Measurements from ENCODE around the gene NUB1. TPM values are rescaled to one million over a fixed set of nuclear protein-coding genes. Genes with fewer than 3 reads are reported as not detected.

Gene NUB1
- total RNA-seq, 2 donors from 2014 or later, result 30.6 to 37.3 TPM

GRCh38 chr7:151382079-151382885 lies 40.7 kb downstream of the NUB1 start:
- peak in 1 of 2 donors; percentile 10 for ATAC-seq
- no peak for DNase-seq
- intact Hi-C loops (cut with DNase I), result no loop called here

GRCh38 chr7:151383638-151384351 lies 42.2 kb downstream of the NUB1 start:
- DNase-seq, result no peak
- no peak for ATAC-seq
- intact Hi-C loops (cut with DNase I), result no loop called here

- DNase-seq (no peak), ATAC-seq (no peak)
- intact Hi-C loops (cut with DNase I), result no loop called here
These were observed 42.7 kb downstream of the NUB1 start for GRCh38 chr7:151384352-151384697.

DNA sequence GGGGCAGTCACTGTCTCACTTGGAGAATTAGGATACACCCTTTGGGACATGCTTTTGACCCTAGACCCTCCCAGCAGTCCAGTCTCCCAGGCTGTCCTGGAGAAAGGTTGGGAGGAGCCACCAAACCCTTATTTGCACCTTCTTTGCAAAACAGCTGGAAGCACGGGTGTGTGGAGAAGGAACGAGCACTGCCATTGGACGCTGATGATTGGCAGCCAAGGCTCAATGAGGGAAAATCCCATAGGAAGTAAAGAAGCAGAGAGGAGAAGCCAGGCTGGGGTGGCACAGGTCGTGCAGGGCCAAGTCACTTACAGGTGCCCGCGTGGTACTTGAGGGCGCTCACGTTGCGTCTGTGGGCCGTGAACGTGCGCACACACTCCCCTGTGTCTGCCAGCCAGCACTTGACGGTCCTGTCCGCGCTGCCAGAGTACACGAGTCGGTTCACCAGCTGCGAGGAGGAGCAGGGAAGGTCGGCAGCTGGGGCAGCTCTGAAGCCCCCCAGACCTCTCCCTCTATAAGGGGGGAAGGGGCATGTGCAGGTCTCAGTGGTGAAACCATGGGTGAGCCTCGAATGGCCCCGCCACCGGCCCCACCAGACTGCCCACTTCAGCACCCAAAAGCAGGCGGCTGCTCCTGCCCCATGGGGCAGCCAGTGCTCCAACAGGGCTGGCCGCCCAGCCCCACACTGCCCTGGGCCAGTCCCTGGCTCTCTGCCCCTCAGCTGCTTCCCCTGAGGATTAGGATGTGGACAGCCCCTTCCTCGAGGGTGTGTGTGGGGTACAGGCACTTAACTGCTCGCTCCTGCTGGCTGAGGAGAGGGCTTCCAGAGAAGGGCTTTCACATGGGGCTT lies 43.4 kb downstream of the NUB1 start:
- DNase-seq, result no peak
- peak in 1 of 2 donors; percentile 16 for ATAC-seq
- intact Hi-C loops (cut with DNase I), result no loop called here

GRCh38 chr7:151385626-151386300 lies 44.2 kb downstream of the NUB1 start:
- intact Hi-C loops (cut with DNase I), result no loop called here
- ATAC-seq (no peak), DNase-seq (no peak)

DNA sequence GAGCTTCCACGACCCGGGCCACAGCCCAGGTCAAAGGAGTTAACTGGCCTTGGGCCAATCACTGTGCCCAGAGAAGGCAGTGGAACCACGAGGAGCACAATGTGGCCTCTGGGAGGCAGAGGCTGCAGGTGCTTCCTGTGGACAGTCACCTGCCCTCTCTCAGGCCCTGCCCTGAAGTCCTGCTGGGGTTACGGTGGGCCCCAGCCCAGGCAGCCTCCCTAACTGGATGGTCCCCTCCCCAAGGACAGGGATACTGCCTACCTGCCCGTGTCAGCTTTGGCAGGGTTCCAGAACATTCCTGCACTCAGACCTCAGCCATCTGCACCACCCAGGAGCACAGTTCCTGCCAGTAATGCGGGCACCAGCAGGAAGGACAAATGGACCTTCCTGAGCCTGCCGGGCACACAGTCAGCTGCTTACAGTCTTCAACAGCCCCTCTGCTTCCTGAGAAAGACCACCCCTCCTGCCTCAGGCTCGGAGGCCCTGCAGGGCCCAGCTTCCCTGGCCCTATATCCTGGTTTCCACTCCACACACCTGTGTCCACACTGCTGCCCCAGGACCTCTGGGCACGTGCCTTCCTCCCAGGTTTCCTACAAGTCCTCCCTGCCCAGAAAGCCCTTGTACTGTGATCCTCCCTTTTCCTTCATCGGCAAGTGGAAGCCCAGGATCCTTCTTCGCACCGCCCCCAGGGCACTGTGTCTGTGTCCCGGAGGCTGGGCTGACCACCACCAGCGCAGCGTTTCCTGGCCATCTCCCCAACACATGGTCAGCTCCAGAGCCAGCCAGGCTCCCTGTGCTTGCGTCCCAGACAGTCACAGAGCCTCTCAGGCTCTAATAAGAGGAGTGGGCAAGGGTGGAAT lies 44.9 kb downstream of the NUB1 start:
- intact Hi-C loops (cut with DNase I), result no loop called here
- DNase-seq (no peak), ATAC-seq (no peak)

GRCh38 chr7:151387161-151388006 lies 45.8 kb downstream of the NUB1 start:
- DNase-seq (no peak), ATAC-seq (no peak)
- intact Hi-C loops (cut with DNase I), result no loop called here

DNA sequence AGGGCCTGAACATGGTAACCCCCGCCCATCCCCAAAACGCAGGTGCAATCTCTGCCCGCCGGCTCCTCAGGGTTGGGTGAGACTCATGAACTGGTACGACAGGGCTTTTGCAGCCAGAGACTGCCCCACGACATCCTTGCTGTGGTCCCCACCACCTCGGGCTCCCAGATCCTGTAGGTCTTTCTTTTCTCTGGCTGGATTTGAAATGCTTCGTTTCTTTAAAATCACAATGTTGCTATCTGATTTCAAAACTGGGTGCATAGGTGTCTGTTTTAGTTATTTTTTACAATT lies 46.3 kb downstream of the NUB1 start:
- intact Hi-C loops (cut with DNase I), result no loop called here
- ATAC-seq, result no peak
- DNase-seq, result no peak

GRCh38 chr7:151388430-151388829 lies 46.8 kb downstream of the NUB1 start:
- ATAC-seq, result no peak
- DNase-seq, result no peak
- intact Hi-C loops (cut with DNase I), result no loop called here

GRCh38 chr7:151389096-151389767 lies 47.6 kb downstream of the NUB1 start:
- intact Hi-C loops (cut with DNase I), result no loop called here
- DNase-seq, result no peak
- no peak for ATAC-seq

DNA sequence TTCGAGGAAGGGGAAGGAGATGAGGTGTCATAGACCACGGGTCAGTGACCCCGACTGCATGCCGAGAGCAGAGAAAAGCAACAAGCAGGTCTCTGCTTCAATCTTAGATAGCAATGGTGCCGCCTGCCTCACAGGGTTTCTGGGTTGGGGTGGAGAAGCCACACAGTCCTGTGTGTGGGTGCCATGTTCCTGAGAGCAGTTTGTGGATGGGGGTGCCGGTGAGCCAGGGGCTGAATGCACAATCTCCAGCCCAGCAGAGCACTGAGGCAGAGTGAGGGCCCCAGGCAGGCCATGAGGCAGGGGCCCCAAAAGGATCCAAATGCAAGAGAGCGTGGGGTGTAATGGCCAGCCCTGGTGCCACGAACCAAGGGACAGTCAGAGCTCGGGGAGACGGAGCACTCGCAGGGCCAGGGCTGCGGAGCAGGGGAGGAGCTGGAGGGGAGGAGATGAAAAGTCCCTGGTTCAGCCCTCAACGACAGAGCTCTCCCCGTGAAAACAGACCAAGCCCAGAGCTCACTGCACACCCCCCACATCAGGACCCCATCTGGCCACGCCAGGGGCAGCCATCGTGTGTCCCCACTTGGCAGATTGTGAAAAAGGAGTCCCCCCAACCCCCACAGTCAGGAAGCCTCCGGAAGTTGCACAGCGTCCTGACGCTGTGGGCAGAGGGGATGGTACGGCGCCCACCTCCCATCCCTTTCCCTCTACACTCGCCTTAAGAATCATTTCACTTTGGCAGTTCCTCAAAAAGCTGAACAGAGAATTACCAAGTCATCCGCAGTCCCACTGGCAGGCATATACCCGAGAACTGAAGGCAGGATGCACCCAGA lies 48.4 kb downstream of the NUB1 start:
- ATAC-seq (no peak), DNase-seq (no peak)
- intact Hi-C loops (cut with DNase I), result no loop called here

GRCh38 chr7:151390598-151391357 lies 49.2 kb downstream of the NUB1 start:
- intact Hi-C loops (cut with DNase I), result no loop called here
- no peak for ATAC-seq
- no peak for DNase-seq

- DNase-seq (no peak), ATAC-seq (no peak)
- intact Hi-C loops (cut with DNase I), result no loop called here
These were observed 49.7 kb downstream of the NUB1 start for GRCh38 chr7:151391358-151391730.

DNA sequence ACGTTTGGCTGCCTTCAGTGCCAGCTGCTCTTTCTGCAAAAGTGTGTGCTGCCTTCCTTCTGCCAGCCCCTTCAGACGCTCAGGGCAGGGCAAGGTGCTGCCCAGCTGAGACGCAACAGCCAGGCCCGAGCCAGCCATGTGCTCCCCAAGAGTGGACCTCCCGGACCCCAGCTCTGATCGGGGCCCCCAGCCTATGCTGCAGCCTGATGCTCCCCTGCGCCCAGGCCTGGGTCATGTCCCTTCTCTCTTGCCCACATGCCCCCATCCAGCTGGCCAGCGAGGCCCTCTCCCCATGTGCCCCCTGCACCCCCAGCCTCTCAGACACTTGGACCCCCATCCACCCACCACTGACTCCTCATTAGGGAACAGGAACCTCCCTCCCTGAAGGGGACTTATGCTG lies 50.4 kb downstream of the NUB1 start:
- DNase-seq (no peak), ATAC-seq (no peak)
- intact Hi-C loops (cut with DNase I), result no loop called here

GRCh38 chr7:151392426-151392825 lies 50.8 kb downstream of the NUB1 start:
- no peak for ATAC-seq
- DNase-seq, result no peak
- intact Hi-C loops (cut with DNase I), result no loop called here

All from left cardiac atrium (tissue), 4 donors.